SK-N-SH treated with all-trans-retinoic acid at 6 μM for 48 hours (cell line): ENCODE data around the gene RASGEF1C.
A peak's percentile ranks its signal among the peaks of the same experiment; 100 is the strongest.
"Not testable (repeated sequence)": the region's sequence is repeated elsewhere in the genome, so short reads cannot be mapped to it uniquely, and the experiment has no call there.

Experiments
- ATAC-seq: fragments of 200-7000 bp; cut with Tn5 transposase; 3 replicates; pipeline ENCODE4 v1.9.1; 2020; ENCODE audit warnings: mild to moderate bottlenecking, moderate library complexity
- CREB5 ChIP-seq: fragments of 250-450 bp; sonication (Bioruptor Pico); IDR thresholded peaks from 2 replicates; pipeline ENCODE4 v1.5.1; 2020; ENCODE audit warnings: low read depth, mild to moderate bottlenecking, moderate library complexity
- CSDC2 ChIP-seq: fragments of 250-450 bp; sonication (Bioruptor Pico); IDR thresholded peaks from 2 replicates; pipeline ENCODE4 v1.5.0; 2020; ENCODE audit warnings: mild to moderate bottlenecking, moderate library complexity
- CSRNP3 ChIP-seq: fragments of 250-450 bp; sonication (Bioruptor Pico); IDR thresholded peaks from 2 replicates; pipeline ENCODE4 v1.5.1; 2021; ENCODE audit warnings: mild to moderate bottlenecking, moderate library complexity
- ESRRG ChIP-seq: fragments of 250-450 bp; sonication (Bioruptor Pico); IDR thresholded peaks from 2 replicates; pipeline ENCODE4 v1.6.1; 2021; ENCODE audit warnings: mild to moderate bottlenecking
- GLIS3 ChIP-seq: fragments of 250-450 bp; sonication (Bioruptor Pico); IDR thresholded peaks from 2 replicates; pipeline ENCODE4 v1.5.0; 2020; ENCODE audit warnings: mild to moderate bottlenecking, moderate library complexity
- ISL1 ChIP-seq: fragments of 250-450 bp; sonication (Bioruptor Pico); IDR thresholded peaks from 2 replicates; pipeline ENCODE4 v2.1.2; 2022; ENCODE audit warnings: mild to moderate bottlenecking, moderate library complexity
- PATZ1 ChIP-seq: fragments of 250-450 bp; sonication (Bioruptor Pico); IDR thresholded peaks from 2 replicates; pipeline ENCODE4 v1.8.0; 2020; ENCODE audit warnings: mild to moderate bottlenecking, moderate library complexity, borderline replicate concordance
- PPARA ChIP-seq: fragments of 250-450 bp; sonication (Bioruptor Pico); IDR thresholded peaks from 2 replicates; pipeline ENCODE4 v1.5.0; 2020; ENCODE audit warnings: mild to moderate bottlenecking, borderline replicate concordance
- RARB ChIP-seq: fragments of 250-450 bp; sonication (Bioruptor Pico); IDR thresholded peaks from 2 replicates; pipeline ENCODE4 v1.8.0; 2021; ENCODE audit warnings: mild to moderate bottlenecking, moderate library complexity
- SNAI2 ChIP-seq: fragments of 250-450 bp; sonication (Bioruptor Pico); IDR thresholded peaks from 2 replicates; pipeline ENCODE4 v1.5.0; 2020; ENCODE audit warnings: mild to moderate bottlenecking, moderate library complexity
- TCF4 ChIP-seq: fragments of 250-450 bp; sonication (Bioruptor Pico); IDR thresholded peaks from 2 replicates; pipeline ENCODE4 v1.8.0; 2021; ENCODE audit warnings: mild to moderate bottlenecking, moderate library complexity, borderline replicate concordance
- TOX ChIP-seq: fragments of 250-450 bp; sonication (Bioruptor Pico); IDR thresholded peaks from 2 replicates; pipeline ENCODE4 v1.8.0; 2021; ENCODE audit warnings: mild to moderate bottlenecking, moderate library complexity, borderline replicate concordance
- ZC3H10 ChIP-seq: fragments of 250-450 bp; sonication (Bioruptor Pico); IDR thresholded peaks from 2 replicates; pipeline ENCODE4 v1.5.1; 2021; ENCODE audit warnings: mild to moderate bottlenecking, moderate library complexity
- ZFP3 ChIP-seq: fragments of 250-450 bp; sonication (Bioruptor Pico); IDR thresholded peaks from 2 replicates; pipeline ENCODE4 v1.5.0; 2020; ENCODE audit warnings: mild to moderate bottlenecking, moderate library complexity
- ZFP30 ChIP-seq: fragments of 450-650 bp; formaldehyde crosslinking; IDR thresholded peaks from 2 replicates; pipeline ENCODE4 v1.5.0; 2022; ENCODE audit warnings: mild to moderate bottlenecking, moderate library complexity
- ZNF565 ChIP-seq: fragments of 450-650 bp; formaldehyde crosslinking; conservative IDR thresholded peaks from 2 replicates; pipeline ENCODE4 v1.5.0; 2020; ENCODE audit warnings: low read depth, mild to moderate bottlenecking, moderate library complexity
- ZNF70 ChIP-seq: fragments of 450-650 bp; formaldehyde crosslinking; IDR thresholded peaks from 2 replicates; pipeline ENCODE4 v1.5.0; 2020; ENCODE audit warnings: mild to moderate bottlenecking, moderate library complexity
- ZNF8 ChIP-seq: fragments of 450-650 bp; formaldehyde crosslinking; IDR thresholded peaks from 2 replicates; pipeline ENCODE4 v1.5.0; 2020; ENCODE audit warnings: mild to moderate bottlenecking, moderate library complexity
- TF ChIP-seq, protein P1 (sequence below): fragments of 250-450 bp; sonication (Bioruptor Pico); IDR thresholded peaks from 2 replicates; pipeline ENCODE4 v1.5.0; 2020; ENCODE audit warnings: mild to moderate bottlenecking, moderate library complexity
- TF ChIP-seq, protein P2 (sequence below): fragments of 250-450 bp; sonication (Bioruptor Pico); IDR thresholded peaks from 2 replicates; pipeline ENCODE4 v1.8.0; 2021; ENCODE audit warnings: low read depth, mild to moderate bottlenecking, moderate library complexity, borderline replicate concordance

RASGEF1C gene

DNA sequence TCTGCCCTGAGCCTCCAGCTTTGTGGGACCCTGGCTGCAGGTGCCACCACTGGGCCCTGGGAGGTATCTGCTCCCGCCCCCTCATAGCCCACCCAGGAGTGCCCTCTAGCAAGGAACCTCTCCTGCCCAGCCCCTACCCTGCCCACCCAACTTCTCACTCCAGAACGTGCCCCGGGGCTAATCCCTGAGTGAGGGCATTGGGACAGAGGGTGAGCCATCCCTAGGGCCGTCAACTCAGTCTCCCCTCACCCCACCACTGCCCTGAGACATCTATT is 2.7 kb upstream of the RASGEF1C start:
- no peak for TF ChIP-seq TOX (CRISPR knock-in tag)
- no peak for TF ChIP-seq GLIS3
- no peak for TF ChIP-seq ESRRG (CRISPR knock-in tag)
- TF ChIP-seq ZFP3 (CRISPR knock-in tag), result no peak
- no peak for TF ChIP-seq ZC3H10
- no peak for TF ChIP-seq SNAI2 (CRISPR knock-in tag)
- no peak for TF ChIP-seq CREB5 (CRISPR knock-in tag)
- no peak for TF ChIP-seq ZNF565 (CRISPR knock-in tag)
- ATAC-seq, result no peak

DNA sequence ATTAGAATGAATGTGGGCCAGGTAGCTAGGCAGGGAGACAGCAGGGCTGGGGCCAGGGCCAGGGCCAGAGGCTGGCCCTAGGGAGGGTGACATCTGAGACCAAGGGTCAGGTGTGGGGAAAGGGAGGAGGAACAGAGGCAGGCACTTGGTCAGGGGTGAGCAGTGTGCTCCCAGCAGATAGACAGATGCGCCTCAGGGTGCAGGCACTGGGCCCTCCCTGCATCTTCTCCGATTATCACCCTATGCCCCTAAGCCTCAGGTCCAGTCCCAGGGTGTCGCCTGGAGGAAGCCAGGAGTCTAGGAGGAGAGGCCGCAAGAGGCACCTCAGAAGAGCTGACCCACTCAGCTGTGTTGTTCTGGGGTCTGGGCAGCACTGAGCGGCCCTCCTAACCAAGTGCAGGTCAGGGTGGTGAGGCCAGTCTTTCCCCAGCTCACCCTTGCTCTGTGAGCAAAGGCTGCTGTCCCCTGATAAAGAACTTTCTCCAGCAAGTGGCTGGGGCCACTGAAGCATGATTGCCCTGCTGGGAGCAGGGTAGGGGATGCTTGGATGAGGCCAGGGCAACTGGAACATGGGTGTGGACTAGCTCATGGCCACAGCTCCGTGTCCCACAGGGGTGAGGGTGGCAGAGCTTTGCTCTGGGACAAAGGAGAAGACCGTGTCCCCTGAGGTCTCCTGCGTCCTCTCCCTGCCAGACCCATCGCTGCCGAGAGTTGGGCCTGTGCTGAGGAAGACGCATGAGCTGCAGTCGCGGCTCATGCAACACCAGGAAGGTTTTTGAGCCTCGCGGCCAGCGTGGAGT is 2.1 kb upstream of the RASGEF1C start:
- TF ChIP-seq CSRNP3 (CRISPR knock-in tag) (no peak), PPARA (CRISPR knock-in tag) (no peak), SNAI2 (CRISPR knock-in tag) (no peak), ZNF70 (CRISPR knock-in tag) (no peak), TOX (CRISPR knock-in tag) (no peak), ZFP3 (CRISPR knock-in tag) (no peak), TCF4 (CRISPR knock-in tag) (no peak), RARB (no peak), GLIS3 (no peak), ISL1 (no peak), CREB5 (CRISPR knock-in tag) (no peak), ZNF8 (CRISPR knock-in tag) (no peak), CSDC2 (CRISPR knock-in tag) (no peak), PATZ1 (CRISPR knock-in tag) (no peak), ZFP30 (CRISPR knock-in tag) (no peak)
- TF ChIP-seq, protein P1, sequence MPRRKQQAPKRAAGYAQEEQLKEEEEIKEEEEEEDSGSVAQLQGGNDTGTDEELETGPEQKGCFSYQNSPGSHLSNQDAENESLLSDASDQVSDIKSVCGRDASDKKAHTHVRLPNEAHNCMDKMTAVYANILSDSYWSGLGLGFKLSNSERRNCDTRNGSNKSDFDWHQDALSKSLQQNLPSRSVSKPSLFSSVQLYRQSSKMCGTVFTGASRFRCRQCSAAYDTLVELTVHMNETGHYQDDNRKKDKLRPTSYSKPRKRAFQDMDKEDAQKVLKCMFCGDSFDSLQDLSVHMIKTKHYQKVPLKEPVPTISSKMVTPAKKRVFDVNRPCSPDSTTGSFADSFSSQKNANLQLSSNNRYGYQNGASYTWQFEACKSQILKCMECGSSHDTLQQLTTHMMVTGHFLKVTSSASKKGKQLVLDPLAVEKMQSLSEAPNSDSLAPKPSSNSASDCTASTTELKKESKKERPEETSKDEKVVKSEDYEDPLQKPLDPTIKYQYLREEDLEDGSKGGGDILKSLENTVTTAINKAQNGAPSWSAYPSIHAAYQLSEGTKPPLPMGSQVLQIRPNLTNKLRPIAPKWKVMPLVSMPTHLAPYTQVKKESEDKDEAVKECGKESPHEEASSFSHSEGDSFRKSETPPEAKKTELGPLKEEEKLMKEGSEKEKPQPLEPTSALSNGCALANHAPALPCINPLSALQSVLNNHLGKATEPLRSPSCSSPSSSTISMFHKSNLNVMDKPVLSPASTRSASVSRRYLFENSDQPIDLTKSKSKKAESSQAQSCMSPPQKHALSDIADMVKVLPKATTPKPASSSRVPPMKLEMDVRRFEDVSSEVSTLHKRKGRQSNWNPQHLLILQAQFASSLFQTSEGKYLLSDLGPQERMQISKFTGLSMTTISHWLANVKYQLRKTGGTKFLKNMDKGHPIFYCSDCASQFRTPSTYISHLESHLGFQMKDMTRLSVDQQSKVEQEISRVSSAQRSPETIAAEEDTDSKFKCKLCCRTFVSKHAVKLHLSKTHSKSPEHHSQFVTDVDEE (CRISPR knock-in tag), result no peak
- TF ChIP-seq, all 23 proteins: peak for 0
- no peak for ATAC-seq

GRCh38 chr5:180210077-180210476 is 1.1 kb upstream of the RASGEF1C start:
- ATAC-seq, result not testable (repeated sequence)

DNA sequence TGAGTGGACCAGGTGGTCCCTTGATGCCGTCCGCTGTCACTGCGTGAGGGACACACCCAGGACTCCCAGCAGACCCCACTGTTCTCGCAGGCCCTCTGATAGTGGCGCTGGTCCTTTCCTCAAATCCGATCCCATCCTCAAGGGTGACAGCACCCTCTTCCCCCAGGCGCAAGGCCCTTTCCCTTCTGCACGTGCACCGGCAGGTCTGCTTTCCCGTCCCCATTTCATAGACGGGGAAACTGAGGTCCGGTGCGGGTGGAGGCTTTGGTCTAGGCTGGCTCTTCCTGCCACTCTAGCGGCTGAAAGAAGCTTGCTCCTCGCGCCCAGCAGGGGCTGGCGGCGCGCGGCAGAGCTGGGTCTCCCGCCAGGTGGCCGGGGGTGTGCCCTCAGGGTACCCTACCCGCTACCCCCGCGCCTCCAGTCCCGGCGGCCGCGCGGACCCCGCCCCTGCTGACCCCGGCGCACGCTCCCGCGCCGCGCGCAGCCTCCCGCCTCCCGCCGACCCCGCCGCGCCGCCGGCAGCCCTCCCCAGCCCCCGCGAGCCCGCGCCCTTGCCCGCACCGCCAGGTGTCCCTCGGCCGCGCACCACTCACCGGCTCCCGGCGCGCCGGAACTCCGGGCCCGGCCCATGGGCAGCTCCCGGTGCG is 453 bp downstream of the RASGEF1C start:
- no peak for TF ChIP-seq CSDC2 (CRISPR knock-in tag)
- TF ChIP-seq GLIS3, result no peak
- TF ChIP-seq ZFP3 (CRISPR knock-in tag), result no peak
- no peak for TF ChIP-seq ZFP30 (CRISPR knock-in tag)
- no peak for TF ChIP-seq PPARA (CRISPR knock-in tag)
- no peak for TF ChIP-seq ISL1
- no peak for TF ChIP-seq SNAI2 (CRISPR knock-in tag)
- TF ChIP-seq, protein P2, sequence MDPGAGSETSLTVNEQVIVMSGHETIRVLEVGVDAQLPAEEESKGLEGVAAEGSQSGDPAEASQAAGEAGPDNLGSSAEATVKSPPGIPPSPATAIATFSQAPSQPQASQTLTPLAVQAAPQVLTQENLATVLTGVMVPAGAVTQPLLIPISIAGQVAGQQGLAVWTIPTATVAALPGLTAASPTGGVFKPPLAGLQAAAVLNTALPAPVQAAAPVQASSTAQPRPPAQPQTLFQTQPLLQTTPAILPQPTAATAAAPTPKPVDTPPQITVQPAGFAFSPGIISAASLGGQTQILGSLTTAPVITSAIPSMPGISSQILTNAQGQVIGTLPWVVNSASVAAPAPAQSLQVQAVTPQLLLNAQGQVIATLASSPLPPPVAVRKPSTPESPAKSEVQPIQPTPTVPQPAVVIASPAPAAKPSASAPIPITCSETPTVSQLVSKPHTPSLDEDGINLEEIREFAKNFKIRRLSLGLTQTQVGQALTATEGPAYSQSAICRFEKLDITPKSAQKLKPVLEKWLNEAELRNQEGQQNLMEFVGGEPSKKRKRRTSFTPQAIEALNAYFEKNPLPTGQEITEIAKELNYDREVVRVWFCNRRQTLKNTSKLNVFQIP (CRISPR knock-in tag), result no peak
- TF ChIP-seq ZNF8 (CRISPR knock-in tag), result no peak
- TF ChIP-seq, all 23 proteins: peak for 0
- ATAC-seq, result peak; percentile 17; the same call in 1 of the 3 replicates
